Astrocyte (in vitro differentiated cells and primary cell): ENCODE measurements around the gene BANP.
"Not testable (repeated sequence)": the region's sequence is repeated elsewhere in the genome, so short reads cannot be mapped to it uniquely, and the experiment has no call there.

Source experiments
- CTCF ChIP-seq: IDR thresholded peaks from 2 replicates; pipeline ENCODE4 v1.5.1; 2011; ENCODE audit warnings: low read depth, mild to moderate bottlenecking, inconsistent platforms, low read length, moderate library complexity; ENCODE audit not compliant: insufficient read depth
- EZH2 ChIP-seq: IDR thresholded peaks from 2 replicates; pipeline ENCODE4 v1.6.1; 2012; ENCODE audit warnings: mild to moderate bottlenecking, low read length, inconsistent platforms; ENCODE audit not compliant: insufficient read depth

- TF ChIP-seq CTCF, EZH2: not testable (repeated sequence)
These were observed 34.3 kb downstream of the BANP start for GRCh38 chr16:87985493-87985892.
